SK-N-SH (cell line): Measurements from ENCODE around the gene SMIM5. TPM values are rescaled to one million over a fixed set of nuclear protein-coding genes. Genes with fewer than 3 reads are reported as not detected.

ENCODE experiments used
- CHD2 ChIP-seq: fragments of 150-350 bp; IDR thresholded peaks from 2 replicates; pipeline ENCODE4 v1.6.1; 2018; ENCODE audit warnings: low read length; ENCODE audit not compliant: partially characterized antibody
- ELF1 ChIP-seq: IDR thresholded peaks from 2 replicates; pipeline ENCODE4 v1.4.0; 2012
- EP300 ChIP-seq, 2 experiments: IDR thresholded peaks; 2 replicates each; pipeline versions ENCODE4 v1.4.0 to v1.6.1; 2012; ENCODE audit warnings: borderline replicate concordance in 1 of 2, low read depth in 1 of 2, low read length in 1 of 2
- FOXJ3 ChIP-seq: sonication (generic); formaldehyde crosslinking; IDR thresholded peaks from 2 replicates; pipeline ENCODE4 v1.5.1; 2020; ENCODE audit warnings: mild to moderate bottlenecking, missing genetic modification reagents
- GABPA ChIP-seq: IDR thresholded peaks from 2 replicates; pipeline ENCODE4 v1.4.0; 2012; ENCODE audit warnings: low read depth, mild to moderate bottlenecking
- IRF3 ChIP-seq: fragments of 150-350 bp; IDR thresholded peaks from 2 replicates; pipeline ENCODE4 v1.6.1; 2016; ENCODE audit warnings: mild to moderate bottlenecking, low read depth, low read length
- MAX ChIP-seq: IDR thresholded peaks from 2 replicates; pipeline ENCODE4 v1.4.0; 2012; ENCODE audit warnings: low read depth
- MEF2A ChIP-seq: IDR thresholded peaks from 2 replicates; pipeline ENCODE4 v1.4.0; 2012; ENCODE audit warnings: low read depth, borderline replicate concordance
- MXI1 ChIP-seq: IDR thresholded peaks from 2 replicates; pipeline ENCODE4 v1.6.1; 2012; ENCODE audit warnings: mild to moderate bottlenecking, low read depth, low read length, improper control_type of control experiment
- NFIC ChIP-seq: IDR thresholded peaks from 2 replicates; pipeline ENCODE4 v1.4.0; 2012; ENCODE audit warnings: borderline replicate concordance
- NRF1 ChIP-seq: IDR thresholded peaks from 2 replicates; pipeline ENCODE4 v1.6.1; 2012; ENCODE audit warnings: low read depth, mild to moderate bottlenecking, low read length
- PBX3 ChIP-seq: IDR thresholded peaks from 2 replicates; pipeline ENCODE4; 2012
- RCOR1 ChIP-seq: fragments of 150-350 bp; IDR thresholded peaks from 2 replicates; pipeline ENCODE4 v1.6.1; 2017; ENCODE audit warnings: antibody characterized with exemption, low read length
- RFX5 ChIP-seq: IDR thresholded peaks from 2 replicates; pipeline ENCODE4 v1.6.1; 2012; ENCODE audit warnings: mild to moderate bottlenecking, improper control_type of control experiment, low read length
- SIN3A ChIP-seq: IDR thresholded peaks from 2 replicates; pipeline ENCODE4 v1.6.1; 2012; ENCODE audit warnings: low read depth, mild to moderate bottlenecking, low read length, moderate library complexity, borderline replicate concordance
- SMC3 ChIP-seq: IDR thresholded peaks from 2 replicates; pipeline ENCODE4 v1.6.1; 2012; ENCODE audit warnings: low read depth, low read length, improper control_type of control experiment
- TAF1 ChIP-seq: IDR thresholded peaks from 2 replicates; pipeline ENCODE4 v1.6.1; 2012; ENCODE audit warnings: low read depth, mild to moderate bottlenecking, low read length, moderate library complexity, borderline replicate concordance
- TCF12 ChIP-seq: IDR thresholded peaks from 2 replicates; pipeline ENCODE4 v1.4.0; 2012
- TEAD4 ChIP-seq: IDR thresholded peaks from 2 replicates; pipeline ENCODE4 v1.4.0; 2012; ENCODE audit warnings: mild to moderate bottlenecking, borderline replicate concordance; ENCODE audit not compliant: insufficient read depth
- USF2 ChIP-seq: fragments of 150-350 bp; IDR thresholded peaks from 2 replicates; pipeline ENCODE4 v1.6.1; 2017; ENCODE audit warnings: antibody characterized with exemption, low read length, low read depth, borderline replicate concordance
- YY1 ChIP-seq: IDR thresholded peaks from 2 replicates; pipeline ENCODE4 v1.4.0; 2012; ENCODE audit warnings: low read depth, mild to moderate bottlenecking
- ZBTB33 ChIP-seq: IDR thresholded peaks from 2 replicates; pipeline ENCODE4 v1.4.0; 2012; ENCODE audit warnings: low read depth, borderline replicate concordance
- polyA plus RNA-seq, 3 experiments: library from polyadenylated mRNA; depleted of rRNA; stranded (reverse); fragments of >200 nt; gene quantifications; 2 replicates each; pipeline ENCODE4 v1.2.3, GENCODE V29; 2012

Gene SMIM5
- polyA plus RNA-seq, 1 of the 3 experiments (the other 2 are of a cell fraction), result 0.02 TPM

- peak; percentile 75; the same call in 1 of the 2 replicates for TF ChIP-seq SIN3A
- peak; percentile 92 for TF ChIP-seq MAX
- no peak for TF ChIP-seq FOXJ3 (CRISPR knock-in tag)
- no peak for TF ChIP-seq NFIC
- TF ChIP-seq TAF1, result peak; percentile 68
- TF ChIP-seq RCOR1, result peak; percentile 36; the same call in 1 of the 2 replicates
- no peak for TF ChIP-seq EP300 (IDR thresholded peaks at IDR 0.05; ENCODE audit: borderline replicate concordance in 1 of 2, low read depth in 1 of 2, low read length in 1 of 2)
- no peak; the same call in 1 of the 2 replicates for TF ChIP-seq MEF2A
- TF ChIP-seq SMC3, result no peak
- TF ChIP-seq RFX5, result no peak
- TF ChIP-seq TCF12, result peak; percentile 39; the same call in 1 of the 2 replicates
- no peak for TF ChIP-seq NRF1
- TF ChIP-seq MXI1, result 0 out of 2 replicates have a peak, but pooled peaks have one; percentile 88
- TF ChIP-seq ELF1, result peak; percentile 96
- peak; percentile 97 for TF ChIP-seq YY1
- TF ChIP-seq USF2, result no peak
- peak; percentile 42 for TF ChIP-seq PBX3
- no peak for TF ChIP-seq ZBTB33
- TF ChIP-seq GABPA, result peak; percentile 97
- peak; percentile 38; the same call in 1 of the 2 replicates for TF ChIP-seq IRF3
- TF ChIP-seq CHD2, result peak; percentile 84
- no peak for TF ChIP-seq TEAD4
These were observed 33.9 kb downstream of the SMIM5 start, which contains the start of the genes RECQL5 and SAP30BP (continued) for GRCh38 chr17:75666959-75667790.
